Loucy (cell line): ENCODE data around the gene MAP3K12.

Source experiments
- EZH2phosphoT487 ChIP-seq: fragments of 200-600 bp; IDR thresholded peaks from 2 replicates; pipeline ENCODE4 v1.6.1; 2018; ENCODE audit warnings: antibody characterized with exemption, mild to moderate bottlenecking, moderate library complexity, borderline replicate concordance
- TF ChIP-seq, protein P1 (sequence below): fragments of 200-600 bp; sonication (generic); conservative IDR thresholded peaks from 2 replicates; pipeline ENCODE4 v1.5.1; 2014; ENCODE audit warnings: mild to moderate bottlenecking, antibody characterized with exemption, low read length

DNA sequence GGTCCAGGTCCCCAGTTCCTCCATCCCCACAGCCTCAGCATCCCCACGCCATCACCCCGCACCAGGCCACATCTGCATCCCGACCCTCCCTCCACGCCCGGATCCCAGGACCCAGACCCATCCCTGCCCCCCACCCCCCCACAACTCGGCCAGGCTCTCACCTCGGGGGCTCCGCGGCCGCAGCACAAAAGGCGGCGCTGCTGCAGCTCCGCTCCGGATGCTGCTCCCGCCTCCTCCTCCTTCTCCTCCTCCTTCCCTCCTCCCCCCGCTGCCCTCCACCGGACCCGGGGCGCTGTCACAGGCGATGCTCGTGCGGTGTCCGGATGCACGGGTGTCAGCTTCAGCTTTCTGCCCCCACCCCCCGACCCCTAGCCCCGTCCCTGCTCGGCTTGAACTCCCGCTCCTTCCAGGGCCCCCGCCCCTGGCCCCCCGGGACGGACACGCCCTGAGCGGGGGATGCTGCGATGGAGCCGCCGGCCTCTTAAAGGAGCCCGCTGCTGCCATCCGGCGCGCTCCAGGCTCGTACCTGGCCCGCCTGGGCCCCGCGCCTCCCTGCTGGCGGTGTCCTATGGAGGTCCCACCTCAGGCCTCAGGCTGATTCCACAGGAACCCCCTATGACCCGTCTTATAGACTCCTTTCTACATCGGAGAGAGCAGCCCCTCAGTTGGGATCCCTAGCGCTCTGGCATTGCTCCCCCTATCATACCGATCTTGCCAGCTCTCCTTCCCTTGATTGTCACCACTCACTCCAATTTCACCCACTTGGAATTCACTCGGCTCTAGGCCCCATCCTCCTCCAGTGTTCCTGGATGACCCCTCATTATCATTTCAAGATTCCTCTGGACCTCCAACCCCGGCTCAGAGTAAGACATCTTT is at the start of gene MAP3K12:
- TF ChIP-seq EZH2phosphoT487 = no peak
- TF ChIP-seq, protein P1, sequence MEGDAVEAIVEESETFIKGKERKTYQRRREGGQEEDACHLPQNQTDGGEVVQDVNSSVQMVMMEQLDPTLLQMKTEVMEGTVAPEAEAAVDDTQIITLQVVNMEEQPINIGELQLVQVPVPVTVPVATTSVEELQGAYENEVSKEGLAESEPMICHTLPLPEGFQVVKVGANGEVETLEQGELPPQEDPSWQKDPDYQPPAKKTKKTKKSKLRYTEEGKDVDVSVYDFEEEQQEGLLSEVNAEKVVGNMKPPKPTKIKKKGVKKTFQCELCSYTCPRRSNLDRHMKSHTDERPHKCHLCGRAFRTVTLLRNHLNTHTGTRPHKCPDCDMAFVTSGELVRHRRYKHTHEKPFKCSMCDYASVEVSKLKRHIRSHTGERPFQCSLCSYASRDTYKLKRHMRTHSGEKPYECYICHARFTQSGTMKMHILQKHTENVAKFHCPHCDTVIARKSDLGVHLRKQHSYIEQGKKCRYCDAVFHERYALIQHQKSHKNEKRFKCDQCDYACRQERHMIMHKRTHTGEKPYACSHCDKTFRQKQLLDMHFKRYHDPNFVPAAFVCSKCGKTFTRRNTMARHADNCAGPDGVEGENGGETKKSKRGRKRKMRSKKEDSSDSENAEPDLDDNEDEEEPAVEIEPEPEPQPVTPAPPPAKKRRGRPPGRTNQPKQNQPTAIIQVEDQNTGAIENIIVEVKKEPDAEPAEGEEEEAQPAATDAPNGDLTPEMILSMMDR = peak; percentile 22; the same call in 1 of the 2 replicates
